ENCODE data around the gene PMFBP1.

Gene PMFBP1

DNA sequence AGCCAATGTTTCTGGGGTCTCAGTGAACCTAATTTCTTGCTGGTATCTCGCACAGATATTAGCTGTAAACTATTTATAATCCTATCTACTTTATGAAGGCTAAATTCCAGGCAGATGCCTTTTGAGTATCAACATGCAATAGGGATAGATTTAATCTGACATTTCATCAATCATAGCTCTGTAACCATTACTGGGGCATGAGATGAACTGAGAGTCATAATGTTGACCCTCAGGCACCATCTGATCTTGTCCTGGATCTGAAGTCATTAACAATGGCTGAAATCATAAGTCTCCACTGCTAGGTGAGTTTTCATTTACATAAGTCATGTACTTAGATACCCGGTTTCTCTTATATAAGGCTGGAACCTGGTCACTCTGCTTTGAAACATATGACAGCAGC is 3.6 kb downstream of the PMFBP1 start:
- Histone ChIP-seq H3K27ac (ENCODE audit: low read depth, low read length, poor library complexity, severe bottlenecking) (no peak overlapping the region), H3K9ac (ENCODE audit: low read length) (no peak overlapping the region), H3K79me2 (ENCODE audit: insufficient read depth, low read length) (no peaks in the 10 kb centered on the region), H3K4me1 (ENCODE audit: insufficient read depth, low read length, severe bottlenecking) (peaks cover 9% of the 10 kb centered on the region), H3K36me3 (ENCODE audit: insufficient read depth, low read length) (no peaks in the 10 kb centered on the region), H3K9me3 (ENCODE audit: low read length) (no peaks in the 10 kb centered on the region), H3K4me2 (ENCODE audit: low read length) (no peak overlapping the region), H2AFZ (ENCODE audit: low read length) (no peak overlapping the region), H3F3A (ENCODE audit: insufficient read depth, low read length) (no peaks in the 10 kb centered on the region), H4K20me1 (ENCODE audit: insufficient read depth, low read length) (no peaks in the 10 kb centered on the region), H3K9me2 (ENCODE audit: low read depth, low read length) (no peaks in the 10 kb centered on the region), H3K4me3 (ENCODE audit: low read depth, low read length, poor library complexity, severe bottlenecking) (no peak overlapping the region), H3K27me3 (ENCODE audit: insufficient read depth, low read length) (peaks cover 4% of the 10 kb centered on the region)
- TF ChIP-seq, protein P1, sequence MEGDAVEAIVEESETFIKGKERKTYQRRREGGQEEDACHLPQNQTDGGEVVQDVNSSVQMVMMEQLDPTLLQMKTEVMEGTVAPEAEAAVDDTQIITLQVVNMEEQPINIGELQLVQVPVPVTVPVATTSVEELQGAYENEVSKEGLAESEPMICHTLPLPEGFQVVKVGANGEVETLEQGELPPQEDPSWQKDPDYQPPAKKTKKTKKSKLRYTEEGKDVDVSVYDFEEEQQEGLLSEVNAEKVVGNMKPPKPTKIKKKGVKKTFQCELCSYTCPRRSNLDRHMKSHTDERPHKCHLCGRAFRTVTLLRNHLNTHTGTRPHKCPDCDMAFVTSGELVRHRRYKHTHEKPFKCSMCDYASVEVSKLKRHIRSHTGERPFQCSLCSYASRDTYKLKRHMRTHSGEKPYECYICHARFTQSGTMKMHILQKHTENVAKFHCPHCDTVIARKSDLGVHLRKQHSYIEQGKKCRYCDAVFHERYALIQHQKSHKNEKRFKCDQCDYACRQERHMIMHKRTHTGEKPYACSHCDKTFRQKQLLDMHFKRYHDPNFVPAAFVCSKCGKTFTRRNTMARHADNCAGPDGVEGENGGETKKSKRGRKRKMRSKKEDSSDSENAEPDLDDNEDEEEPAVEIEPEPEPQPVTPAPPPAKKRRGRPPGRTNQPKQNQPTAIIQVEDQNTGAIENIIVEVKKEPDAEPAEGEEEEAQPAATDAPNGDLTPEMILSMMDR (IDR thresholded peaks at IDR 0.05; ENCODE audit: low read length), result no peak
- TF ChIP-seq EZH2 (IDR thresholded peaks at IDR 0.05; ENCODE audit: borderline replicate concordance, low read length), result no peak

DNA sequence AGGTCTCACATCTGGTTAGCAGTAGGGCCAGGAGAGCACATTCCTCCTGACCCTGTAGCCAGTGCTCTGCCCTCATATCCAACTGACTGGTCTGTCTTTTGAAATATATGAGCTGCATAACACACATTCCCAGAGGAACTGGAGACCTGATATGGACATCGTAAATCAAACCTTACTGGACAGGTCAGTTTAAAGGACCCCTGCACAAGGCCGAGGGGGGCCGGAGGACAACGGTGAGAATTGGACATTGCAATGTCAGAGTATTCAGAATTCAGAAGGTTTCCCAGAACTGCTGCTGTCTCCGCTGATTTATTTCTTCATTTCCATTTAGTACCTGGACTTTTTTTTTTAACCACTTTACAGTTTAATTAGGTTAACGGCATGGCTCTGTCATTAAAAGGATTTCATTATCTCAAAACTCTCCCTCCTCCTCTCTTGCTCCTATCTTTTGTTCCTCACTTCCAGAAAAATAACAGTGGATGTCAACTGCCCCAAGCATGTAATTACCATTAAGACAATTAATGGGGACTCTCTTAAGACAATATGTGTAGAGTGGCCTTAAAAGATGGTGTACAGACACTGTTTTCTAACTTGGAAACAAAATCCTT is 4.9 kb downstream of the PMFBP1 start:
- Histone ChIP-seq H3K4me1 (ENCODE audit: insufficient read depth, low read length, severe bottlenecking) (peaks cover 2% of the 10 kb centered on the region), H3K27me3 (ENCODE audit: insufficient read depth, low read length) (peaks cover 4% of the 10 kb centered on the region), H3K36me3 (ENCODE audit: insufficient read depth, low read length) (no peaks in the 10 kb centered on the region), H3K9ac (ENCODE audit: low read length) (no peak overlapping the region), H2AFZ (ENCODE audit: low read length) (no peak overlapping the region), H4K20me1 (ENCODE audit: insufficient read depth, low read length) (no peaks in the 10 kb centered on the region), H3K4me3 (ENCODE audit: low read depth, low read length, poor library complexity, severe bottlenecking) (no peak overlapping the region), H3K9me3 (ENCODE audit: low read length) (no peaks in the 10 kb centered on the region), H3K79me2 (ENCODE audit: insufficient read depth, low read length) (no peaks in the 10 kb centered on the region), H3K4me2 (ENCODE audit: low read length) (no peak overlapping the region), H3F3A (ENCODE audit: insufficient read depth, low read length) (no peaks in the 10 kb centered on the region), H3K9me2 (ENCODE audit: low read depth, low read length) (no peaks in the 10 kb centered on the region), H3K27ac (ENCODE audit: low read depth, low read length, poor library complexity, severe bottlenecking) (no peak overlapping the region)
- TF ChIP-seq, protein P1 (IDR thresholded peaks at IDR 0.05; ENCODE audit: low read length), result no peak
- no peak for TF ChIP-seq EZH2 (IDR thresholded peaks at IDR 0.05; ENCODE audit: borderline replicate concordance, low read length)

DNA sequence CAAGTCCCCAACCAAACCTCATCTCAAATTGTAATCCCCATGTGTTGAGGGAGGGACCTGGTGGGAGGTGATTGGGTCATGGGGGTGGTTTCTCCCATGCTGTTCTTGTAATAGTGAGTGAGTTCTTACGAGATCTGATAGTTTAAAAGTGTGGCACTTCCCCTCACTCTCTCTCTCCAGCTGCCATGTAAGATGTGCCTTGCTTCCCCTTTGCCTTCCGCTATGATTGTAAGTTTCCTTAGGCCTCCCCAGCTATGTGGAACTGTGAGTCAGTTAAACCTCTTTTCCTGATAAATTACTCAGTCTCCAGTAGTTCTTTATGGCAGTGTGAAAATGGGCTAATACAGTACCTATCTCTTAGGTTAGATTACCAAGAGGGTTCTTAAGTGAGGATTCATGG is 5.8 kb downstream of the PMFBP1 start:
- no peaks in the 10 kb centered on the region for H3K79me2 ChIP-seq (ENCODE audit: insufficient read depth, low read length)
- H4K20me1 ChIP-seq (ENCODE audit: insufficient read depth, low read length), result no peaks in the 10 kb centered on the region
- H3K27ac ChIP-seq (ENCODE audit: low read depth, low read length, poor library complexity, severe bottlenecking), result no peak overlapping the region
- TF ChIP-seq EZH2 (IDR thresholded peaks at IDR 0.05; ENCODE audit: borderline replicate concordance, low read length), result no peak
- TF ChIP-seq, protein P1 (IDR thresholded peaks at IDR 0.05; ENCODE audit: low read length), result no peak
- no peaks in the 10 kb centered on the region for H3K4me1 ChIP-seq (ENCODE audit: insufficient read depth, low read length, severe bottlenecking)
- H2AFZ ChIP-seq (ENCODE audit: low read length), result no peak overlapping the region
- peaks cover 4% of the 10 kb centered on the region for H3K27me3 ChIP-seq (ENCODE audit: insufficient read depth, low read length)
- no peak overlapping the region for H3K4me3 ChIP-seq (ENCODE audit: low read depth, low read length, poor library complexity, severe bottlenecking)
- no peaks in the 10 kb centered on the region for H3F3A ChIP-seq (ENCODE audit: insufficient read depth, low read length)
- H3K9me2 ChIP-seq (ENCODE audit: low read depth, low read length), result no peaks in the 10 kb centered on the region
- no peak overlapping the region for H3K4me2 ChIP-seq (ENCODE audit: low read length)
- no peaks in the 10 kb centered on the region for H3K36me3 ChIP-seq (ENCODE audit: insufficient read depth, low read length)
- H3K9me3 ChIP-seq (ENCODE audit: low read length), result no peaks in the 10 kb centered on the region
- no peak overlapping the region for H3K9ac ChIP-seq (ENCODE audit: low read length)
